WTC11 (cell line): ENCODE results near the gene WWOX. TPM values are rescaled to one million over a fixed set of nuclear protein-coding genes. Genes with fewer than 3 reads are reported as not detected.

Experiments
- ATAC-seq: fragments of 200-7000 bp; cut with Tn5 transposase; 2 replicates; pipeline ENCODE4 v1.10.0; 2021; ENCODE audit warnings: mild to moderate bottlenecking, moderate library complexity
- CTCF ChIA-PET: fragments of 300-600 bp; sonication (Branson Sonifier 250); formaldehyde crosslinking; loops from one replicate; lab custom pipeline; 2021; ENCODE audit warnings: antibody characterized with exemption; lab: Charles Lee
- POLR2A ChIA-PET: fragments of 350-600 bp; sonication (Branson Sonifier 250); formaldehyde crosslinking; loops from one replicate; lab custom pipeline; 2021; ENCODE audit warnings: antibody characterized with exemption; lab: Charles Lee
- DNase-seq: peaks from one replicate; pipeline ENCODE4 v3.0.0; 2021; ENCODE audit warnings: low spot score
- H3K27ac Mint-ChIP-seq: 2 replicates; pipeline ENCODE4 v1.8.0; 2021; ENCODE audit warnings: mixed read lengths
- H3K27me3 Mint-ChIP-seq: 2 replicates; pipeline ENCODE4 v1.8.0; 2021; ENCODE audit warnings: low read depth, mild to moderate bottlenecking, moderate library complexity, mixed read lengths
- H3K36me3 Mint-ChIP-seq: 2 replicates; pipeline ENCODE4 v1.8.0; 2021; ENCODE audit warnings: mixed read lengths
- H3K4me1 Mint-ChIP-seq: 2 replicates; pipeline ENCODE4 v1.8.0; 2022; ENCODE audit warnings: mixed read lengths
- H3K4me3 Mint-ChIP-seq: 2 replicates; pipeline ENCODE4 v1.8.0; 2021; ENCODE audit warnings: mild to moderate bottlenecking, moderate library complexity, mixed read lengths
- H3K9me3 Mint-ChIP-seq: 2 replicates; pipeline ENCODE4 v1.8.0; 2021; ENCODE audit warnings: mixed read lengths
- ATF1 ChIP-seq: sonication (generic); formaldehyde crosslinking; IDR thresholded peaks from 2 replicates; pipeline ENCODE4 v1.8.1; 2023; ENCODE audit warnings: mild to moderate bottlenecking, moderate library complexity, missing genetic modification reagents
- ESRRA ChIP-seq: sonication (generic); formaldehyde crosslinking; IDR thresholded peaks from 2 replicates; pipeline ENCODE4 v1.8.1; 2022; ENCODE audit warnings: mild to moderate bottlenecking, missing genetic modification reagents, borderline replicate concordance
- FOXP1 ChIP-seq: sonication (generic); formaldehyde crosslinking; IDR thresholded peaks from 2 replicates; pipeline ENCODE4 v1.8.0; 2022; ENCODE audit warnings: missing genetic modification reagents, mild to moderate bottlenecking, moderate library complexity, borderline replicate concordance
- IRF2 ChIP-seq: sonication (generic); formaldehyde crosslinking; IDR thresholded peaks from 2 replicates; pipeline ENCODE4 v1.8.0; 2022; ENCODE audit warnings: low read depth, missing genetic modification reagents, borderline replicate concordance
- MXD4 ChIP-seq: fragments of 250-450 bp; sonication (Bioruptor Pico); IDR thresholded peaks from 2 replicates; pipeline ENCODE4 v1.8.0; 2021; ENCODE audit warnings: mild to moderate bottlenecking, moderate library complexity, borderline replicate concordance
- MYBL2 ChIP-seq: sonication (generic); formaldehyde crosslinking; IDR thresholded peaks from 2 replicates; pipeline ENCODE4 v1.8.1; 2023; ENCODE audit warnings: mild to moderate bottlenecking, moderate library complexity, missing genetic modification reagents
- NFYB ChIP-seq: sonication (generic); formaldehyde crosslinking; conservative IDR thresholded peaks from 2 replicates; pipeline ENCODE4 v1.8.0; 2022; ENCODE audit warnings: low read depth, missing genetic modification reagents
- NR1H2 ChIP-seq: sonication (generic); formaldehyde crosslinking; IDR thresholded peaks from 2 replicates; pipeline ENCODE4 v1.9.0; 2021; ENCODE audit warnings: mild to moderate bottlenecking, moderate library complexity, missing genetic modification reagents
- PRRX2 ChIP-seq: fragments of 250-450 bp; sonication (Bioruptor Pico); IDR thresholded peaks from 2 replicates; pipeline ENCODE4 v1.8.0; 2021; ENCODE audit warnings: mild to moderate bottlenecking
- SMAD3 ChIP-seq: sonication (generic); formaldehyde crosslinking; IDR thresholded peaks from 2 replicates; pipeline ENCODE4 v1.8.0; 2022; ENCODE audit warnings: missing genetic modification reagents, mild to moderate bottlenecking, borderline replicate concordance
- SOX15 ChIP-seq: fragments of 250-450 bp; sonication (Bioruptor Pico); IDR thresholded peaks from 2 replicates; pipeline ENCODE4 v1.9.0; 2021; ENCODE audit warnings: mild to moderate bottlenecking
- TCF7 ChIP-seq: sonication (generic); formaldehyde crosslinking; IDR thresholded peaks from 2 replicates; pipeline ENCODE4 v1.8.0; 2022; ENCODE audit warnings: mild to moderate bottlenecking, low read depth, missing genetic modification reagents, moderate library complexity
- TEAD1 ChIP-seq: sonication (generic); formaldehyde crosslinking; IDR thresholded peaks from 2 replicates; pipeline ENCODE4 v1.8.0; 2022; ENCODE audit warnings: mild to moderate bottlenecking, missing genetic modification reagents
- ZNF138 ChIP-seq: sonication (generic); formaldehyde crosslinking; conservative IDR thresholded peaks from 2 replicates; pipeline ENCODE4 v1.8.1; 2022; ENCODE audit warnings: mild to moderate bottlenecking, moderate library complexity, missing genetic modification reagents
- total RNA-seq: library from RNA; stranded (reverse); gene quantifications from 3 replicates; pipeline ENCODE4 v1.2.3, GENCODE V29; 2021
- TF ChIP-seq, protein P1 (sequence below): fragments of 200-600 bp; IDR thresholded peaks from 2 replicates; pipeline ENCODE4 v1.8.0; 2022; ENCODE audit warnings: antibody characterized with exemption
- TF ChIP-seq, protein P2 (sequence below): sonication (generic); formaldehyde crosslinking; IDR thresholded peaks from 2 replicates; pipeline ENCODE4 v1.8.0; 2022; ENCODE audit warnings: mild to moderate bottlenecking, missing genetic modification reagents
- TF ChIP-seq, protein P3 (sequence below): sonication (generic); formaldehyde crosslinking; IDR thresholded peaks from 2 replicates; pipeline ENCODE4 v1.8.1; 2023; ENCODE audit warnings: mild to moderate bottlenecking, missing genetic modification reagents, moderate library complexity
- TF ChIP-seq, protein P4 (sequence below): sonication (generic); formaldehyde crosslinking; IDR thresholded peaks from 2 replicates; pipeline ENCODE4 v1.8.0; 2022; ENCODE audit warnings: missing genetic modification reagents
- TF ChIP-seq, protein P5 (sequence below): fragments of 250-450 bp; sonication (Bioruptor Pico); IDR thresholded peaks from 2 replicates; pipeline ENCODE4 v2.1.2; 2022; ENCODE audit warnings: mild to moderate bottlenecking, moderate library complexity
- TF ChIP-seq, protein P6 (sequence below): fragments of 250-450 bp; sonication (Bioruptor Pico); IDR thresholded peaks from 2 replicates; pipeline ENCODE4 v1.9.0; 2021; ENCODE audit warnings: mild to moderate bottlenecking, borderline replicate concordance

WWOX gene
- total RNA-seq, 1 experiment from 2014 or later: 15.7 TPM

DNA sequence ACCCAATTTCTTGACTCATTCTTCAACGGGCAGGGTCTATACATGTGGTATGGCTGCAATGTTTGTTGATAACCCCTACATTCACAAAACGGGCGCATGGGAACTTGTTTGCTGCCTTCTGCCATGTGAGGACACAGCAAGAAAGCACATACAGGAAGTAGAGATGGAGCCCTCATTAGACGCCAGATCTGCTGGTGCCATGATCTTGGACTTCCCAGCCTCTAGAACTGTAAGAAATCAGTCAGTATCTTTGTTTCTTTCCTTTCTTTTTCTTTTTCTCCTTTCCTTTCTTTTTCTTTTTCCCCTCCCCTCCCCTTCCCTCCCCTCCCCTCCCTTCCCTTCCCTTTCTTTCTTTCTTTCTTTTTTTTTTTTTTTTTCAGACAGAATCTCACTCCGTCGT, 165.2 kb downstream of the WWOX start (continued):
- TF ChIP-seq, protein P1, sequence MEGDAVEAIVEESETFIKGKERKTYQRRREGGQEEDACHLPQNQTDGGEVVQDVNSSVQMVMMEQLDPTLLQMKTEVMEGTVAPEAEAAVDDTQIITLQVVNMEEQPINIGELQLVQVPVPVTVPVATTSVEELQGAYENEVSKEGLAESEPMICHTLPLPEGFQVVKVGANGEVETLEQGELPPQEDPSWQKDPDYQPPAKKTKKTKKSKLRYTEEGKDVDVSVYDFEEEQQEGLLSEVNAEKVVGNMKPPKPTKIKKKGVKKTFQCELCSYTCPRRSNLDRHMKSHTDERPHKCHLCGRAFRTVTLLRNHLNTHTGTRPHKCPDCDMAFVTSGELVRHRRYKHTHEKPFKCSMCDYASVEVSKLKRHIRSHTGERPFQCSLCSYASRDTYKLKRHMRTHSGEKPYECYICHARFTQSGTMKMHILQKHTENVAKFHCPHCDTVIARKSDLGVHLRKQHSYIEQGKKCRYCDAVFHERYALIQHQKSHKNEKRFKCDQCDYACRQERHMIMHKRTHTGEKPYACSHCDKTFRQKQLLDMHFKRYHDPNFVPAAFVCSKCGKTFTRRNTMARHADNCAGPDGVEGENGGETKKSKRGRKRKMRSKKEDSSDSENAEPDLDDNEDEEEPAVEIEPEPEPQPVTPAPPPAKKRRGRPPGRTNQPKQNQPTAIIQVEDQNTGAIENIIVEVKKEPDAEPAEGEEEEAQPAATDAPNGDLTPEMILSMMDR: no peak
- no peak for TF ChIP-seq MYBL2 (CRISPR knock-in tag)
- TF ChIP-seq TCF7 (CRISPR knock-in tag): no peak
- no peak for TF ChIP-seq FOXP1 (CRISPR knock-in tag)

DNA sequence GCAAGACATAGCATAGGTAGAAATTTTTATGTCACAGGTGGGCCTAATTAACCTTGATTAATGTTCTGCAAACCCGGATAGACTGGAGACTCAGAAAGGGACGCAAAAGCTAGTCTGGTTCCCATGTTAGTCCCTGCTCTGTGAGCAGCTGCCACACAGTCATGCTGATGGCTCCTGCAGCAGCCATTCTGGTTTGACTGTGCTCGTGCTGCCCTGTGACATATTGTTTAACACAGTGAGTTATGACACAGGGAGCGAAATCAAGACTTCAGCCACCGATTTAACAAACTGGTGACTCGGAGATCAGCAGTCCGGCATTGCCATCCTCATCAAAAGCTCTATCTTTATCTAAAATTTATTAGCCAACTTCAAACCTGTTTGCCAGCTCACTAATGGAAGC, 169.8 kb downstream of the WWOX start:
- Mint-ChIP-seq H3K36me3 (peaks cover 7% of the 10 kb centered on the region), H3K4me3 (no peak overlapping the region), H3K27ac (no peak overlapping the region), H3K27me3 (no peaks in the 10 kb centered on the region), H3K9me3 (peaks cover 20% of the 10 kb centered on the region), H3K4me1 (peaks cover 2% of the 10 kb centered on the region; the same call in 1 of the 2 replicates)
- POLR2A ChIA-PET: no interaction called here
- TF ChIP-seq SMAD3 (CRISPR knock-in tag) (no peak), ZNF138 (CRISPR knock-in tag) (no peak), IRF2 (CRISPR knock-in tag) (no peak), SOX15 (CRISPR knock-in tag) (no peak), PRRX2 (CRISPR knock-in tag) (no peak), ESRRA (CRISPR knock-in tag) (no peak)
- TF ChIP-seq, protein P2, sequence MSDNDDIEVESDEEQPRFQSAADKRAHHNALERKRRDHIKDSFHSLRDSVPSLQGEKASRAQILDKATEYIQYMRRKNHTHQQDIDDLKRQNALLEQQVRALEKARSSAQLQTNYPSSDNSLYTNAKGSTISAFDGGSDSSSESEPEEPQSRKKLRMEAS (CRISPR knock-in tag): no peak
- TF ChIP-seq, protein P3, sequence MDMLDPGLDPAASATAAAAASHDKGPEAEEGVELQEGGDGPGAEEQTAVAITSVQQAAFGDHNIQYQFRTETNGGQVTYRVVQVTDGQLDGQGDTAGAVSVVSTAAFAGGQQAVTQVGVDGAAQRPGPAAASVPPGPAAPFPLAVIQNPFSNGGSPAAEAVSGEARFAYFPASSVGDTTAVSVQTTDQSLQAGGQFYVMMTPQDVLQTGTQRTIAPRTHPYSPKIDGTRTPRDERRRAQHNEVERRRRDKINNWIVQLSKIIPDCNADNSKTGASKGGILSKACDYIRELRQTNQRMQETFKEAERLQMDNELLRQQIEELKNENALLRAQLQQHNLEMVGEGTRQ (CRISPR knock-in tag): no peak
- TF ChIP-seq, protein P4, sequence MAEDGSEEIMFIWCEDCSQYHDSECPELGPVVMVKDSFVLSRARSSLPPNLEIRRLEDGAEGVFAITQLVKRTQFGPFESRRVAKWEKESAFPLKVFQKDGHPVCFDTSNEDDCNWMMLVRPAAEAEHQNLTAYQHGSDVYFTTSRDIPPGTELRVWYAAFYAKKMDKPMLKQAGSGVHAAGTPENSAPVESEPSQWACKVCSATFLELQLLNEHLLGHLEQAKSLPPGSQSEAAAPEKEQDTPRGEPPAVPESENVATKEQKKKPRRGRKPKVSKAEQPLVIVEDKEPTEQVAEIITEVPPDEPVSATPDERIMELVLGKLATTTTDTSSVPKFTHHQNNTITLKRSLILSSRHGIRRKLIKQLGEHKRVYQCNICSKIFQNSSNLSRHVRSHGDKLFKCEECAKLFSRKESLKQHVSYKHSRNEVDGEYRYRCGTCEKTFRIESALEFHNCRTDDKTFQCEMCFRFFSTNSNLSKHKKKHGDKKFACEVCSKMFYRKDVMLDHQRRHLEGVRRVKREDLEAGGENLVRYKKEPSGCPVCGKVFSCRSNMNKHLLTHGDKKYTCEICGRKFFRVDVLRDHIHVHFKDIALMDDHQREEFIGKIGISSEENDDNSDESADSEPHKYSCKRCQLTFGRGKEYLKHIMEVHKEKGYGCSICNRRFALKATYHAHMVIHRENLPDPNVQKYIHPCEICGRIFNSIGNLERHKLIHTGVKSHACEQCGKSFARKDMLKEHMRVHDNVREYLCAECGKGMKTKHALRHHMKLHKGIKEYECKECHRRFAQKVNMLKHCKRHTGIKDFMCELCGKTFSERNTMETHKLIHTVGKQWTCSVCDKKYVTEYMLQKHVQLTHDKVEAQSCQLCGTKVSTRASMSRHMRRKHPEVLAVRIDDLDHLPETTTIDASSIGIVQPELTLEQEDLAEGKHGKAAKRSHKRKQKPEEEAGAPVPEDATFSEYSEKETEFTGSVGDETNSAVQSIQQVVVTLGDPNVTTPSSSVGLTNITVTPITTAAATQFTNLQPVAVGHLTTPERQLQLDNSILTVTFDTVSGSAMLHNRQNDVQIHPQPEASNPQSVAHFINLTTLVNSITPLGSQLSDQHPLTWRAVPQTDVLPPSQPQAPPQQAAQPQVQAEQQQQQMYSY (CRISPR knock-in tag): no peak
- ATAC-seq: no peak
- CTCF ChIA-PET: no interaction called here
- no peak for DNase-seq

DNA sequence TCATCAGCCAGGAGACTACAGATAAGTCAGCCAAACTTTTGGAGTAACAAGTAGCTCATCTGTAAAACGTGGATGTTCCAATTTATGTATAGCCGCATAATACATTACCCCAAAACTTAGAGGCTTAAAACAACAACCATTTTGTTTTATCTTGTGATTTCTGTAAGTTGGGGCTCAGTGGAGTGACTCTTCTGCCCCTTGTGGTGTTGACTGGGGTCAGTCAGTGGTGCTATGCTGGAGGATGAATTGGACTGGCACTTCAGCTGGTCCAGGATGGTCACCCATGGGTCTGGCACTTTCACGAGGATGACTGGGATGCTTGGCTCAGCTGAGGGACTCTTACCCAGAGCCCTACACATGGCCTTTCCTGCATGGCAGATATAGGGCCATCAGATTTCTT, 172.5 kb downstream of the WWOX start:
- no peaks in the 10 kb centered on the region for H3K27me3 Mint-ChIP-seq
- no peak for ATAC-seq
- peaks cover 5% of the 10 kb centered on the region; the same call in 1 of the 2 replicates for H3K36me3 Mint-ChIP-seq
- no peak for TF ChIP-seq TEAD1 (CRISPR knock-in tag)
- no peak for TF ChIP-seq ATF1 (CRISPR knock-in tag)
- no peak for TF ChIP-seq MXD4 (CRISPR knock-in tag)
- TF ChIP-seq, protein P5, sequence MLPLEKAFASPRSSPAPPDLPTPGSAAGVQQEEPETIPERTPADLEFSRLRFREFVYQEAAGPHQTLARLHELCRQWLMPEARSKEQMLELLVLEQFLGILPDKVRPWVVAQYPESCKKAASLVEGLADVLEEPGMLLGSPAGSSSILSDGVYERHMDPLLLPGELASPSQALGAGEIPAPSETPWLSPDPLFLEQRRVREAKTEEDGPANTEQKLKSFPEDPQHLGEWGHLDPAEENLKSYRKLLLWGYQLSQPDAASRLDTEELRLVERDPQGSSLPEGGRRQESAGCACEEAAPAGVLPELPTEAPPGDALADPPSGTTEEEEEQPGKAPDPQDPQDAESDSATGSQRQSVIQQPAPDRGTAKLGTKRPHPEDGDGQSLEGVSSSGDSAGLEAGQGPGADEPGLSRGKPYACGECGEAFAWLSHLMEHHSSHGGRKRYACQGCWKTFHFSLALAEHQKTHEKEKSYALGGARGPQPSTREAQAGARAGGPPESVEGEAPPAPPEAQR: no peak
- no peak for TF ChIP-seq FOXP1 (CRISPR knock-in tag)
- TF ChIP-seq NFYB (CRISPR knock-in tag): no peak
- TF ChIP-seq ZNF138 (CRISPR knock-in tag): no peak
- TF ChIP-seq NR1H2: no peak
- TF ChIP-seq, protein P6, sequence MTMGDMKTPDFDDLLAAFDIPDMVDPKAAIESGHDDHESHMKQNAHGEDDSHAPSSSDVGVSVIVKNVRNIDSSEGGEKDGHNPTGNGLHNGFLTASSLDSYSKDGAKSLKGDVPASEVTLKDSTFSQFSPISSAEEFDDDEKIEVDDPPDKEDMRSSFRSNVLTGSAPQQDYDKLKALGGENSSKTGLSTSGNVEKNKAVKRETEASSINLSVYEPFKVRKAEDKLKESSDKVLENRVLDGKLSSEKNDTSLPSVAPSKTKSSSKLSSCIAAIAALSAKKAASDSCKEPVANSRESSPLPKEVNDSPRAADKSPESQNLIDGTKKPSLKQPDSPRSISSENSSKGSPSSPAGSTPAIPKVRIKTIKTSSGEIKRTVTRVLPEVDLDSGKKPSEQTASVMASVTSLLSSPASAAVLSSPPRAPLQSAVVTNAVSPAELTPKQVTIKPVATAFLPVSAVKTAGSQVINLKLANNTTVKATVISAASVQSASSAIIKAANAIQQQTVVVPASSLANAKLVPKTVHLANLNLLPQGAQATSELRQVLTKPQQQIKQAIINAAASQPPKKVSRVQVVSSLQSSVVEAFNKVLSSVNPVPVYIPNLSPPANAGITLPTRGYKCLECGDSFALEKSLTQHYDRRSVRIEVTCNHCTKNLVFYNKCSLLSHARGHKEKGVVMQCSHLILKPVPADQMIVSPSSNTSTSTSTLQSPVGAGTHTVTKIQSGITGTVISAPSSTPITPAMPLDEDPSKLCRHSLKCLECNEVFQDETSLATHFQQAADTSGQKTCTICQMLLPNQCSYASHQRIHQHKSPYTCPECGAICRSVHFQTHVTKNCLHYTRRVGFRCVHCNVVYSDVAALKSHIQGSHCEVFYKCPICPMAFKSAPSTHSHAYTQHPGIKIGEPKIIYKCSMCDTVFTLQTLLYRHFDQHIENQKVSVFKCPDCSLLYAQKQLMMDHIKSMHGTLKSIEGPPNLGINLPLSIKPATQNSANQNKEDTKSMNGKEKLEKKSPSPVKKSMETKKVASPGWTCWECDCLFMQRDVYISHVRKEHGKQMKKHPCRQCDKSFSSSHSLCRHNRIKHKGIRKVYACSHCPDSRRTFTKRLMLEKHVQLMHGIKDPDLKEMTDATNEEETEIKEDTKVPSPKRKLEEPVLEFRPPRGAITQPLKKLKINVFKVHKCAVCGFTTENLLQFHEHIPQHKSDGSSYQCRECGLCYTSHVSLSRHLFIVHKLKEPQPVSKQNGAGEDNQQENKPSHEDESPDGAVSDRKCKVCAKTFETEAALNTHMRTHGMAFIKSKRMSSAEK (CRISPR knock-in tag): no peak
- TF ChIP-seq IRF2 (CRISPR knock-in tag): no peak
- no peak overlapping the region for H3K27ac Mint-ChIP-seq
- H3K9me3 Mint-ChIP-seq: peaks cover 20% of the 10 kb centered on the region
- CTCF ChIA-PET: no interaction called here
- DNase-seq: no peak
- POLR2A ChIA-PET: no interaction called here
- no peak overlapping the region for H3K4me3 Mint-ChIP-seq
- H3K4me1 Mint-ChIP-seq: peaks cover 22% of the 10 kb centered on the region
